Heart right ventricle (tissue), 16 donors: ENCODE measurements around the gene ESYT2. TPM values are rescaled to one million over a fixed set of nuclear protein-coding genes. Genes with fewer than 3 reads are reported as not detected.

ENCODE experiments used
- ATAC-seq, 8 donors: fragments of 200-7000 bp; cut with Tn5 transposase; one replicate each; pipeline ENCODE4 v1.9.1; 2020; ENCODE audit warnings: mild to moderate bottlenecking in 8 of 8, moderate library complexity in 8 of 8, moderate number of reproducible peaks in 1 of 8
- DNase-seq, 2 donors: peaks; one replicate each; pipeline ENCODE4 v3.0.0-alpha.2; 2020
- H3K27ac ChIP-seq, 10 donors: fragments of 200-600 bp; sonication (generic) in 2 of 10; one replicate each; pipeline versions ENCODE4 v1.5.0 to v1.8.0; 2020 to 2022; ENCODE audit warnings: mild to moderate bottlenecking in 3 of 10
- H3K27me3 ChIP-seq, 7 donors: fragments of 200-600 bp; one replicate each; pipeline ENCODE4 v1.8.0; 2021 to 2022; ENCODE audit warnings: mild to moderate bottlenecking in 2 of 7
- H3K36me3 ChIP-seq, 9 donors: fragments of 200-600 bp; sonication (generic) in 1 of 9; one replicate each; pipeline versions ENCODE4 v1.5.0 to v1.8.0; 2020 to 2022; ENCODE audit warnings: mild to moderate bottlenecking in 2 of 9
- H3K4me1 ChIP-seq, 9 donors: fragments of 200-600 bp; sonication (generic) in 1 of 9; one replicate each; pipeline versions ENCODE4 v1.5.0 to v1.8.0; 2020 to 2022; ENCODE audit warnings: mild to moderate bottlenecking in 4 of 9
- H3K4me3 ChIP-seq, 10 donors: fragments of 200-600 bp; sonication (generic) in 2 of 10; one replicate each; pipeline versions ENCODE4 v1.5.0 to v1.8.0; 2020 to 2022; ENCODE audit warnings: mild to moderate bottlenecking in 7 of 10, moderate library complexity in 2 of 10
- H3K9me3 ChIP-seq, 11 donors: fragments of 200-600 bp in 10 of 11; sonication (generic) in 2 of 11; one replicate each; pipeline versions ENCODE4 v1.5.0 to v1.8.0; 2013 to 2022; ENCODE audit warnings: mild to moderate bottlenecking in 2 of 11, control low read depth in 1 of 11, moderate library complexity in 1 of 11
- CTCF ChIP-seq, 9 donors: fragments of 200-600 bp; sonication (generic) in 2 of 9; IDR thresholded peaks; one replicate each; pipeline versions ENCODE4 v1.5.0 to v1.8.0; 2021 to 2022; ENCODE audit warnings: antibody characterized with exemption in 9 of 9, mild to moderate bottlenecking in 5 of 9, moderate library complexity in 1 of 9
- WGBS, 2 donors: extraction: QIAGEN DNeasy Blood & Tissue Kit; methylation state at CpG; one replicate each; pipeline ENCODE4 v1.1.7; 2013; ENCODE audit warnings: inconsistent platforms in 1 of 2; 5-methylcytosine and 5-hydroxymethylcytosine counted together
- intact Hi-C, 10 donors: fragments of 100-400 bp; cut with DNase I; formaldehyde crosslinking; loops; one replicate each; pipeline versions ENCODE4 v1.11.1 to v1.14.2; 2022
- polyA plus RNA-seq, 2 donors: library from polyadenylated mRNA; stranded (reverse); fragments of 200-250 nt; gene quantifications; one replicate each; pipeline ENCODE4 v1.2.3, GENCODE V29; 2013
- total RNA-seq, 10 donors: library from RNA; stranded (reverse); fragmentation: NEBNext Ultra II Directional in 3 of 10; extraction: Animal tissue kit (Norgen Biotek cat#: 25700) in 3 of 10; gene quantifications; one replicate each; pipeline versions ENCODE4 v1.2.1 to v1.2.4, GENCODE V29; 2021 to 2023
- donor health status: Arrhythmogenic right ventricular cardiomyopathy.
- donor health status: ischemic (EF 13 %, LVEDD 7.1; RV severe dilation, severe dysfunction).
- donor health status: healthy with polysubstance abuse.
- donor health status: DM: no; HTN: yes; CAD: no.
- donor health status: DM: no; HTN: no; CAD: no.
- donor health status: ischemic (EF 25% LVEDD 6.9; RV normal size, moderate dysfunction).
- donor health status: ischemic (EF 25% LVEDD 5.7; RV mildly dilated, moderate dysfunction).
- donor health status: healthy.
- donor health status: DM: yes; HTN: yes; CAD: no.
- donor health status: Ischemic cardiomyopathy.
- donor health status: ischemic (EF 35%, LVEDD 5.7; RV mildly dilated, moderate dysfunction).
- donor health status: nonischemic (EF 11% LVEDD 7.7; RV severe dilation, severe dysfunction).
- donor health status: DM: yes; HTN: yes; CAD: no.
- donor health status: PGD.
- donor health status: ischemic (EF 29% LVEDD 5.4; RV normal size, mild dysfunction).
- donor health status: nonischemic (EF 23%, LVEDD 6.1; RV moderate dilation, normal function).

Gene ESYT2
- total and polyA plus RNA-seq, 12 donors = 18.9 to 79.2 (median 48.7) TPM

GRCh38 chr7:158687406-158687805 lies 141.9 kb downstream of the ESYT2 start:
- TF ChIP-seq CTCF (IDR thresholded peaks at IDR 0.05) = no peak
- WGBS, 2 donors = 94 to 96% methylated on average over 7 of the region's 7 CpGs
- intact Hi-C loops = no loop called here
- no peak for ATAC-seq
- H3K27ac ChIP-seq = no peak overlapping the region
- DNase-seq = no peak
- H3K4me3 ChIP-seq = no peak overlapping the region
- H3K36me3 ChIP-seq = peaks cover 0 to 92% (median 0%) of the 10 kb centered on the region in 9 donors
- no peaks in the 10 kb centered on the region for H3K27me3 ChIP-seq
- no peaks in the 10 kb centered on the region for H3K9me3 ChIP-seq
- no peaks in the 10 kb centered on the region for H3K4me1 ChIP-seq

- Histone ChIP-seq H3K9me3 (no peaks in the 10 kb centered on the region), H3K27ac (no peak overlapping the region), H3K4me3 (no peak overlapping the region), H3K36me3 (peaks cover 0 to 78% (median 0%) of the 10 kb centered on the region in 9 donors), H3K27me3 (no peaks in the 10 kb centered on the region), H3K4me1 (no peaks in the 10 kb centered on the region)
- DNase-seq (no peak), ATAC-seq (no peak)
- WGBS, 2 donors = 92% methylated on average over 4 of the region's 4 CpGs
- TF ChIP-seq CTCF (IDR thresholded peaks at IDR 0.05) = no peak
- intact Hi-C loops = no loop called here
Observed at GRCh38 chr7:158685693-158686092, 143.6 kb downstream of the ESYT2 start.

DNA sequence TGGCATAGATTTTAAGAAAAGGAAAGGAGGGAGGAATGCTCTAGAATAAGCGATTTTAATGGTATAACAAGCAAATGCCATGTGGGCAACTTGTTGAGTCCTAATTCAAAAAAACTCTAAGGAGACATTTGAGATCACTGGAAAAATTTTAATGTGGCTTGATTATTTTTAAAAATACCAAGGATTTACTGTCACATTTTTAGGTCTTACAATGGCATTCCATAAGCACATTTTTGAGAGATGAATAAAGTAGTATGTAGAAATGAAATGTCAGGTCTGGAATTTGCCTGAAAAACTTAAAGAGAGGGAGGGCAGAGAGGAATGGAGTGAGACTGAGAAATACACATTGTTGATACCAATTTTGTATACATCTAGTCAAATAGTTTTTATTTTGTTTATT lies 145.0 kb downstream of the ESYT2 start:
- H3K27me3 ChIP-seq = no peaks in the 10 kb centered on the region
- H3K27ac ChIP-seq = no peak overlapping the region
- H3K4me3 ChIP-seq = no peak overlapping the region
- H3K4me1 ChIP-seq = no peaks in the 10 kb centered on the region
- intact Hi-C loops = no loop called here
- DNase-seq (no peak), ATAC-seq (no peak)
- H3K36me3 ChIP-seq = peaks cover 0 to 77% (median 0%) of the 10 kb centered on the region in 9 donors
- no peaks in the 10 kb centered on the region for H3K9me3 ChIP-seq
- no peak for TF ChIP-seq CTCF (IDR thresholded peaks at IDR 0.05)
- WGBS, 2 donors = 97 to 100% methylated on average over 1 of the region's 1 CpG

DNA sequence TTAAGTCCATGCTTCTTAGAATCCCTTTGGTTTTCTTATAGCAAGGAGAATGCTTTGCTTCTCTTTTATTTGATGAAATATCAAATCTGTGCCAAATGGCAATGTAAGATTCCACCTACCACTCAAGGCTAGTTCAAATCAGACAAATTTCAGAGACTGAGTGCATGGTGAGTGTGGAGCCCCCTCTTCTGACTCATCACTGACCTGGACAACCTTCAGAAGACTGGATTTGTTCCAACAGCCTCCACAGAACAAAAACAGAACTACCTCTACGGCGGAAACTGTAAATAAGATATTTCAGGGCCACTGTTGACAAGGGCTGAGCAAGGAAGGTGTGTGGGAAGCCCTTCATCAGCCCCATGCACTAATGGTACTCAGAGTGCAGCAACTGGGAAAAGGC lies 145.8 kb downstream of the ESYT2 start:
- no peaks in the 10 kb centered on the region for H3K4me1 ChIP-seq
- H3K36me3 ChIP-seq = peaks cover 0 to 77% (median 0%) of the 10 kb centered on the region in 9 donors
- DNase-seq (no peak), ATAC-seq (no peak)
- no peak overlapping the region for H3K27ac ChIP-seq
- 63 to 67% methylated on average over 2 of the region's 2 CpGs for WGBS, 2 donors
- intact Hi-C loops = no loop called here
- TF ChIP-seq CTCF (IDR thresholded peaks at IDR 0.05) = no peak
- no peaks in the 10 kb centered on the region for H3K27me3 ChIP-seq
- H3K9me3 ChIP-seq = no peaks in the 10 kb centered on the region
- H3K4me3 ChIP-seq = no peak overlapping the region

GRCh38 chr7:158682456-158682855 lies 146.9 kb downstream of the ESYT2 start:
- Histone ChIP-seq H3K4me1 (no peaks in the 10 kb centered on the region), H3K27ac (no peak overlapping the region), H3K4me3 (no peak overlapping the region), H3K9me3 (no peaks in the 10 kb centered on the region), H3K27me3 (no peaks in the 10 kb centered on the region), H3K36me3 (peaks cover 0 to 77% (median 0%) of the 10 kb centered on the region in 9 donors)
- intact Hi-C loops = no loop called here
- no peak for ATAC-seq
- DNase-seq = no peak
- no peak for TF ChIP-seq CTCF (IDR thresholded peaks at IDR 0.05)
